HepG2 (cell line): Measurements from ENCODE around the gene CNR2. TPM values are rescaled to one million over a fixed set of nuclear protein-coding genes. Genes with fewer than 3 reads are reported as not detected.

ENCODE experiments used
- HDAC1 ChIP-seq: sonication (generic); formaldehyde crosslinking; IDR thresholded peaks from 2 replicates; pipeline ENCODE4 v1.5.1; 2020; ENCODE audit warnings: mild to moderate bottlenecking, missing genetic modification reagents
- HIVEP1 ChIP-seq: sonication (generic); formaldehyde crosslinking; IDR thresholded peaks from 2 replicates; pipeline ENCODE4 v1.4.0; 2020; ENCODE audit warnings: mild to moderate bottlenecking, missing genetic modification reagents
- NR2F1 ChIP-seq, 2 experiments: fragments of 450-650 bp in 1 of 2; formaldehyde crosslinking in 1 of 2; IDR thresholded peaks; 2 replicates each; pipeline versions ENCODE4 v1.5.0 to v1.6.1; 2016 to 2020; ENCODE audit warnings: mild to moderate bottlenecking in 1 of 2, missing compliant biosample characterization in 1 of 2, missing genetic modification reagents in 1 of 2, moderate library complexity in 1 of 2
- SALL1 ChIP-seq: sonication (generic); formaldehyde crosslinking; IDR thresholded peaks from 2 replicates; pipeline ENCODE4 v1.8.0; 2022; ENCODE audit warnings: mild to moderate bottlenecking, missing genetic modification reagents
- TEAD3 ChIP-seq: optimal IDR thresholded peaks from 2 replicates; pipeline ENCODE3; 2016; ENCODE audit warnings: borderline replicate concordance
- ZFP1 ChIP-seq: IDR thresholded peaks from 2 replicates; pipeline ENCODE4 v1.6.1; 2016
- ZNF205 ChIP-seq: IDR thresholded peaks from 2 replicates; pipeline ENCODE4 v1.6.1; 2018; ENCODE audit warnings: missing biosample characterization, missing genetic modification reagents
- ZNF317 ChIP-seq: sonication (generic); formaldehyde crosslinking; IDR thresholded peaks from 2 replicates; pipeline ENCODE4 v1.5.0; 2020; ENCODE audit warnings: mild to moderate bottlenecking, missing genetic modification reagents
- ZNF337 ChIP-seq: sonication (generic); formaldehyde crosslinking; IDR thresholded peaks from 2 replicates; pipeline ENCODE4 v1.5.1; 2020; ENCODE audit warnings: missing genetic modification reagents, low read depth, mild to moderate bottlenecking, borderline replicate concordance
- ZNF382 ChIP-seq: sonication (generic); formaldehyde crosslinking; IDR thresholded peaks from 2 replicates; pipeline ENCODE4 v1.5.0; 2020; ENCODE audit warnings: missing genetic modification reagents, mild to moderate bottlenecking, borderline replicate concordance
- ZNF407 ChIP-seq: sonication (generic); formaldehyde crosslinking; IDR thresholded peaks from one replicate; pipeline ENCODE4 v1.5.1; 2020; ENCODE audit warnings: mild to moderate bottlenecking, missing genetic modification reagents; ENCODE audit errors: not compliant biosample characterization
- ZNF441 ChIP-seq: sonication (generic); formaldehyde crosslinking; IDR thresholded peaks from 2 replicates; pipeline ENCODE4 v1.7.0; 2021; ENCODE audit warnings: missing genetic modification reagents, borderline replicate concordance
- ZNF674 ChIP-seq: sonication (generic); formaldehyde crosslinking; IDR thresholded peaks from 2 replicates; pipeline ENCODE4 v1.5.0; 2020; ENCODE audit warnings: low read depth, mild to moderate bottlenecking, missing genetic modification reagents
- ZNF782 ChIP-seq: sonication (generic); formaldehyde crosslinking; IDR thresholded peaks from 2 replicates; pipeline ENCODE4 v1.4.0; 2020; ENCODE audit warnings: missing genetic modification reagents, mild to moderate bottlenecking, borderline replicate concordance
- ZNF816 ChIP-seq: sonication (generic); formaldehyde crosslinking; IDR thresholded peaks from 2 replicates; pipeline ENCODE4 v1.8.0; 2022; ENCODE audit warnings: missing genetic modification reagents, mild to moderate bottlenecking, borderline replicate concordance
- ZSCAN31 ChIP-seq: sonication (generic); formaldehyde crosslinking; IDR thresholded peaks from 2 replicates; pipeline ENCODE4 v1.5.0; 2020; ENCODE audit warnings: low read depth, mild to moderate bottlenecking, missing genetic modification reagents
- polyA plus RNA-seq, 8 experiments: library from polyadenylated mRNA; depleted of rRNA in 3 of 8; stranded (reverse) in 7 of 8; unstranded in 1 of 8; fragments of >200 nt; fragmentation: Illumina TruSeq in 4 of 8; extraction: Trizol in 4 of 8; gene quantifications; 2 replicates each; pipeline versions ENCODE4 v1.2.1 to v1.2.3, GENCODE V29; 2011 to 2016; ENCODE audit warnings: low read depth in 4 of 8, missing spikeins in 1 of 8, mixed read lengths in 1 of 8; ENCODE audit not compliant: insufficient read depth in 1 of 8
- total RNA-seq, 5 experiments: library from RNA; depleted of rRNA; stranded (reverse); fragments of >200 nt; fragmentation: Illumina TruSeq; extraction: Trizol; gene quantifications; 2 replicates each; pipeline ENCODE4 v1.2.3, GENCODE V29; 2016; ENCODE audit warnings: low read depth in 1 of 5
- TF ChIP-seq, protein P1 (sequence below): IDR thresholded peaks from 2 replicates; pipeline ENCODE4 v1.6.1; 2012; ENCODE audit warnings: inconsistent platforms
- TF ChIP-seq, protein P2 (sequence below): sonication (generic); formaldehyde crosslinking; IDR thresholded peaks from 2 replicates; pipeline ENCODE4 v1.4.0; 2020; ENCODE audit warnings: missing genetic modification reagents, mild to moderate bottlenecking, borderline replicate concordance

CNR2 gene
- total and polyA plus RNA-seq, 2 of the 13 experiments (the other 11 are each of a cell fraction or from before 2014, with no cell fraction given), result not detected

DNA sequence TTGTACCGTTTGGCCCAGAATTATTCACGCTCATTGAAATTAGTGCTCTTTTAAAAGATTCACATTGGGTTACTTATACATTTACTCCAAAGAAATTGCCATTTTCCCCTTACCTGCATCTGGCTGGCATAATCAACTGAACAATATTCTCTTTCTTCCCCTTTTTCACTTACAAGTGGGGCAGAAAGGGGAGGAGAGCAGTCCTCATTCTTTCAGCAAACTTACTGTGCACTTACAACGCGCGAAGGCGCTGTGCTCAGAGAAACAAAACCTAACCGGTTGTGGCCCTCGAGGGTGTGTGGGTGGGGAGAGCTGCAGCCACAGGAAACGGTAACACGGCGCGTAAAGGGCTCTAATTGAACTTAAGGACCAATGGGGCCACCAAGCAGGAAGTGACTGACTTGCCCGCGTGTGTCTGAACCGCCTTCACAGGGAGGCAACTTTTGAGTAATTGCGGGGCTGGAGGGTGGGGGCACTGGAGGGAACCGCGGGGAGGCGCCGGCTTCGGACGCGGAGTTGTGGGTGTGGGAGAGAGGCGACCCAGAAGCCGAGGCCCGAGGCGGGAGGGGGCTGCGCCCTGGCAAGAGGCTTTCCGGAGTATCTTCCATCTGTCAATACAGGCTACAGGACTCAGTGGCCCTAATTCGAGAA, 45.8 kb upstream of the CNR2 start (continued):
- TF ChIP-seq ZNF407 (CRISPR knock-in tag), result peak; percentile 73
- peak; percentile 8; the same call in 1 of the 2 replicates for TF ChIP-seq HIVEP1
- no peak for TF ChIP-seq ZFP1
- TF ChIP-seq SALL1 (CRISPR knock-in tag), result peak; percentile 60; the same call in 1 of the 2 replicates
- peak; percentile 33 for TF ChIP-seq TEAD3 (CRISPR knock-in tag)
- peak; percentile 49 for TF ChIP-seq HDAC1
- TF ChIP-seq, protein P1, sequence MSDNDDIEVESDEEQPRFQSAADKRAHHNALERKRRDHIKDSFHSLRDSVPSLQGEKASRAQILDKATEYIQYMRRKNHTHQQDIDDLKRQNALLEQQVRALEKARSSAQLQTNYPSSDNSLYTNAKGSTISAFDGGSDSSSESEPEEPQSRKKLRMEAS, result peak; percentile 82
- TF ChIP-seq NR2F1 (CRISPR knock-in tag; IDR thresholded peaks at IDR 0.05), result 0 out of 4 replicates have a peak, but pooled peaks of 1 of the 2 experiments have one; percentile 3
- no peak for TF ChIP-seq ZNF782
- TF ChIP-seq ZNF441, result 0 out of 2 replicates have a peak, but pooled peaks have one; percentile 42
- TF ChIP-seq ZNF674, result no peak
- TF ChIP-seq ZNF816 (CRISPR knock-in tag), result 0 out of 2 replicates have a peak, but pooled peaks have one; percentile 14
- TF ChIP-seq ZSCAN31 (CRISPR knock-in tag), result peak; percentile 83; the same call in 1 of the 2 replicates
- TF ChIP-seq ZNF205 (CRISPR knock-in tag), result 0 out of 2 replicates have a peak, but pooled peaks have one; percentile 32
- no peak; the same call in 1 of the 2 replicates for TF ChIP-seq ZNF337 (CRISPR knock-in tag)
- TF ChIP-seq ZNF382, result no peak
- peak; percentile 73; the same call in 1 of the 2 replicates for TF ChIP-seq ZNF317 (CRISPR knock-in tag)
- TF ChIP-seq, protein P2, sequence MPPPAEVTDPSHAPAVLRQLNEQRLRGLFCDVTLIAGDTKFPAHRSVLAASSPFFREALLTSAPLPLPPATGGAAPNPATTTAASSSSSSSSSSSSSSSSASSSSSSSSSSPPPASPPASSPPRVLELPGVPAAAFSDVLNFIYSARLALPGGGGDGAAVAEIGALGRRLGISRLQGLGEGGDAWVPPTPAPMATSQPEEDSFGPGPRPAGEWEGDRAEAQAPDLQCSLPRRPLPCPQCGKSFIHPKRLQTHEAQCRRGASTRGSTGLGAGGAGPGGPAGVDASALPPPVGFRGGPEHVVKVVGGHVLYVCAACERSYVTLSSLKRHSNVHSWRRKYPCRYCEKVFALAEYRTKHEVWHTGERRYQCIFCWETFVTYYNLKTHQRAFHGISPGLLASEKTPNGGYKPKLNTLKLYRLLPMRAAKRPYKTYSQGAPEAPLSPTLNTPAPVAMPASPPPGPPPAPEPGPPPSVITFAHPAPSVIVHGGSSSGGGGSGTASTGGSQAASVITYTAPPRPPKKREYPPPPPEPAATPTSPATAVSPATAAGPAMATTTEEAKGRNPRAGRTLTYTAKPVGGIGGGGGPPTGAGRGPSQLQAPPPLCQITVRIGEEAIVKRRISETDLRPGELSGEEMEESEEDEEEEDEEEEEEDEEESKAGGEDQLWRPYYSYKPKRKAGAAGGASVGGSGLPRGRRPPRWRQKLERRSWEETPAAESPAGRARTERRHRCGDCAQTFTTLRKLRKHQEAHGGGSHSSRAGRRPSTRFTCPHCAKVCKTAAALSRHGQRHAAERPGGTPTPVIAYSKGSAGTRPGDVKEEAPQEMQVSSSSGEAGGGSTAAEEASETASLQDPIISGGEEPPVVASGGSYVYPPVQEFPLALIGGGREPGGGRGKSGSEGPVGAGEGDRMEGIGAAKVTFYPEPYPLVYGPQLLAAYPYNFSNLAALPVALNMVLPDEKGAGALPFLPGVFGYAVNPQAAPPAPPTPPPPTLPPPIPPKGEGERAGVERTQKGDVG (CRISPR knock-in tag), result no peak
